Measurements from ENCODE around the gene CDK5RAP3. TPM values are rescaled to one million over a fixed set of nuclear protein-coding genes. Genes with fewer than 3 reads are reported as not detected.

Gene CDK5RAP3
- total RNA-seq, 6 donors from 2014 or later: 76.6 to 661 (median 160) TPM

- H3K27ac ChIP-seq: no peak overlapping the region
- DNase-seq (no peak), ATAC-seq (ENCODE audit: low FRiP score in 2 of 2) (no peak)
- 70 to 71% methylated on average over 5 to 8 of the region's 8 CpGs for WGBS, 2 donors
- peaks cover 0 to 7% (median 0%) of the 10 kb centered on the region in 4 donors for H3K4me1 ChIP-seq
- H3K9me3 ChIP-seq: no peaks in the 10 kb centered on the region
- H3K4me3 ChIP-seq: no peak overlapping the region
- no peak for TF ChIP-seq POLR2A (IDR thresholded peaks at IDR 0.05)
- TF ChIP-seq POLR2AphosphoS5 (IDR thresholded peaks at IDR 0.05): no peak
- TF ChIP-seq CTCF (IDR thresholded peaks at IDR 0.05): no peak
- no peak for TF ChIP-seq EP300 (IDR thresholded peaks at IDR 0.05)
- no peaks in the 10 kb centered on the region for H3K27me3 ChIP-seq
- peaks cover 0 to 3% (median 0%) of the 10 kb centered on the region in 4 donors for H3K36me3 ChIP-seq
Measured at GRCh38 chr17:47959825-47960655, 10.9 kb upstream of the CDK5RAP3 start.

GRCh38 chr17:47961406-47961805 is 9.5 kb upstream of the CDK5RAP3 start:
- no peak for DNase-seq
- Histone ChIP-seq H3K27me3 (no peaks in the 10 kb centered on the region), H3K4me3 (no peak overlapping the region), H3K27ac (no peak overlapping the region), H3K9me3 (no peaks in the 10 kb centered on the region), H3K4me1 (peaks cover 0 to 11% (median 0%) of the 10 kb centered on the region in 4 donors), H3K36me3 (no peaks in the 10 kb centered on the region)
- no peak for TF ChIP-seq POLR2AphosphoS5 (IDR thresholded peaks at IDR 0.05)
- TF ChIP-seq EP300 (IDR thresholded peaks at IDR 0.05): no peak
- TF ChIP-seq POLR2A (IDR thresholded peaks at IDR 0.05): no peak
- TF ChIP-seq CTCF (IDR thresholded peaks at IDR 0.05): no peak
- WGBS, 2 donors: 78 to 82% methylated on average over 6 of the region's 6 CpGs
- ATAC-seq (ENCODE audit: low FRiP score in 2 of 2): no peak

- DNase-seq: no peak
Measured at GRCh38 chr17:47962901-47963300, 8.0 kb upstream of the CDK5RAP3 start.

GRCh38 chr17:47964856-47965255 is 6.1 kb upstream of the CDK5RAP3 start:
- WGBS, 2 donors: 88 to 93% methylated on average over 5 of the region's 5 CpGs
- no peaks in the 10 kb centered on the region for H3K36me3 ChIP-seq
- ATAC-seq (ENCODE audit: low FRiP score in 2 of 2) (no peak), DNase-seq (no peak)
- H3K27me3 ChIP-seq: no peaks in the 10 kb centered on the region
- TF ChIP-seq EP300 (IDR thresholded peaks at IDR 0.05) (no peak), POLR2AphosphoS5 (IDR thresholded peaks at IDR 0.05) (no peak), POLR2A (IDR thresholded peaks at IDR 0.05) (no peak), CTCF (IDR thresholded peaks at IDR 0.05) (no peak)
- H3K4me1 ChIP-seq: peaks cover 0 to 9% (median 2%) of the 10 kb centered on the region in 4 donors
- H3K9me3 ChIP-seq: no peaks in the 10 kb centered on the region
- H3K4me3 ChIP-seq: no peak overlapping the region
- H3K27ac ChIP-seq: no peak overlapping the region

More at GRCh38 chr17:47962901-47963300, 8.0 kb upstream of the CDK5RAP3 start:
- no peak for TF ChIP-seq EP300 (IDR thresholded peaks at IDR 0.05)
- TF ChIP-seq POLR2AphosphoS5 (IDR thresholded peaks at IDR 0.05): no peak
- no peak for TF ChIP-seq POLR2A (IDR thresholded peaks at IDR 0.05)
- no peak for TF ChIP-seq CTCF (IDR thresholded peaks at IDR 0.05)
- H3K27me3 ChIP-seq: no peaks in the 10 kb centered on the region
- no peaks in the 10 kb centered on the region for H3K36me3 ChIP-seq
- H3K4me1 ChIP-seq: peaks cover 0 to 16% (median 0%) of the 10 kb centered on the region in 4 donors
- no peak overlapping the region for H3K27ac ChIP-seq
- no peaks in the 10 kb centered on the region for H3K9me3 ChIP-seq
- no peak overlapping the region for H3K4me3 ChIP-seq
- no peak for ATAC-seq (ENCODE audit: low FRiP score in 2 of 2)
- WGBS, 2 donors: 92 to 93% methylated on average over 2 to 3 of the region's 3 CpGs

Measured in upper lobe of left lung (tissue), 6 donors.